GDM1 (cell line): ENCODE measurements around the gene ACACB.

Experiments used
- DNase-seq: peaks from one replicate; lab custom pipeline; 2025; lab: John Stamatoyannopoulos, UW

Gene ACACB

GRCh38 chr12:109302358-109302757, 186.0 kb downstream of the ACACB start:
- no peak for DNase-seq

DNA sequence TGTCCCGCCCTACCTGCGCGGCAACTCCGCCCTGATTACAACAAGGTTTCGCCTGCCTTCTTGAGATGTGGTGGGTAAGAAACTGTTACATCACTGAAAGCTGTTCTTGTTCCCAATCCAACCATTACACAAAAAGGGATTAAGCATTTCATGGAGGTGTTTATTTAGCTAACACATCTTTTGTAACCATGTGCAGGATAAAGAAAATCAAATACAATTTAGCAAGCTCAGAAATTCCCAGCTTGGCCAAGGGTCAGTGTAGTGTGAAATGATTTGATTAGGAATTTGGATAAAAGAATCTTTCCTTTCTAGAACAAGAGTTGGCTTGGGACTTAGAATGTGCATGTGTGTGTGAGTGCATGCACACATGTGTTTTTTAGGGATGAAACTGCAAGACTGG, 186.4 kb downstream of the ACACB start:
- no peak for DNase-seq

- no peak for DNase-seq
These were observed 188.1 kb downstream of the ACACB start for GRCh38 chr12:109304485-109304884.

GRCh38 chr12:109305547-109305946, 189.2 kb downstream of the ACACB start:
- DNase-seq: no peak

- DNase-seq: no peak
These were observed 190.7 kb downstream of the ACACB start for GRCh38 chr12:109307051-109307450.

DNA sequence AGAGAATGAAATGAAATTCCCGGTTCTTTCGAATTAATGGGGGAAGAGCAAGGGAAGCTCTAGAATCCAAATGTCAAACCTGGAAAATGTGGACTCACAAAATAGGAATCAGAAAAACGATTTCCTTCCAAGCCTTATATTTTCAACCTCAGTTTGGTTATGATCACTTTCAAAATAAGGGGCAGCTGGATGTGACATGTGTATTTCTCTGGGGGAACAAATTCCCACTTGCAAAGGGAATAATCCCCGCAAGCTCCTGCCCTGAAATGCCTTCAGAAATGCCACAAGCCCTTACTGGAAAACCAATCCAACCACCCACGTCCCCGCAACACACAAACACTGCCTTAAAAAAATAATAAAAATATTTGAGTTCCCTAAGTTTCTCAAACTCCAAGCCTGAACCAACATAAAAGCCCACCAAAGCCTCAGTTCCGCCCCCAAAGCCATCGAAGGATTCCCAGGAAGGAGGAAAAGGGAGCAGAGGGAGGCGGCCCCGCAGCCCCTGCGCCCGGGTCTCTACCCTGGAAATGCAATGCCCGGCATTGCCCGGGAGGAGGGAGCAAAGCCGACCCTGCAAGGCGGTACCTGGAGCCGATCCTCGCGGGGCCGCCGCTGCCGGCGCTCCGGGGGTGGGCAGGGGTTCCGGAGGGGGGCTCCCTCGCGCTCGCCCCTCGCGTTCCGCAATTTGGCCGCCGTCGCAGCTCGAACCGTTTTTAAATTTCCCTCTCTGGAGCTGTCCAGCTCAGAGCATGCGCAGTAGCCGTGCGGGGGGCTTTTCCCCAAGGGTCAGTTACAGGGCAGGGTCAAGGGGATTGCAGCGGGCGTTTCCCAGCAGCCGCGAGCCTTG, 192.4 kb downstream of the ACACB start, which contains the start of gene FOXN4:
Gene FOXN4 (minus strand): TSS at position 751 of the 847 bp plus-strand sequence. CDS start 963 bp downstream, outside the sequence.
- DNase-seq: no peak

DNA sequence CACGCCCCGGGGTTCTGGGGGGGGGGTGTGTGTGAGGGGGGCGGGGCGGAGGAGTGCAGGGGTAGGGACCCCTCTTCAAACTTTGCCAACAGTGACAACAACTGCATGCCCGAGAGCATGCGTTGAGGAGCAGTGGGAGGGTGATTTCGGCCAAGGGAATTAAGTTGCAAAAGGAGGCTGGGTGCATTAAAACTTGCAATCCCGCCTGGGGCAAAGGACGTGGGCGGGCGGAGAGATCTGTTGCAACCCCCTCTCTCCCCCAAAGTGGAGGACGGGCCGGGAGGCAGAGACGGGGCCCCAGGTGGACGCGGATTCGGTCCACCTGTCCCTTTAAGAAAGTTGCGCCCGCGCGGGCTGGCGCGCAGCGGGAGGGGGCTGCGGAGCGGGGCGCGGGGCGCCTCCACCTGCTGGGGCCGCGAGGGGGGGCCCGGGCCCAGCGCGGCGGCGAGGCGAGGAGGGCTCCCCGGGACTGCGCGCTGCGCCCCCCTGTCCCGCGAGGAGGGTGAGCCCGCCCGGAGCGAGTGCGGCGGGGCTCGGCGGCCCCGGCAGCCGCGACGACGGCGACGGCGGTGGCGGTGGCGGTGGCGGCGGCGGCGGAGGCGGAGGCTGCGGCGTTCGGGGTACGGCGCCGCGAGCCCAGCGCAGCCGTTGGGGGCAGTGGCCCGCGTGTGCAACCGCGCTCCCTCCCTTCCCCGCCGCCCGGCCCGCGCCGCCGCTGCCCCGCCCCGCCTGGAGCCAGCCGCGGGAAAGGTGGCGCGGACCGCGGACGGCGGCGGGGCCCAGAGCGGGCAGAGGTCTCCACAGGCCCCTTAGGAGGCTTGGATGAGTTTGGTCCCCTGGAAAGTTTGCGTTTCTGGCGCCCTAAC, 193.2 kb downstream of the ACACB start:
- DNase-seq: no peak

DNA sequence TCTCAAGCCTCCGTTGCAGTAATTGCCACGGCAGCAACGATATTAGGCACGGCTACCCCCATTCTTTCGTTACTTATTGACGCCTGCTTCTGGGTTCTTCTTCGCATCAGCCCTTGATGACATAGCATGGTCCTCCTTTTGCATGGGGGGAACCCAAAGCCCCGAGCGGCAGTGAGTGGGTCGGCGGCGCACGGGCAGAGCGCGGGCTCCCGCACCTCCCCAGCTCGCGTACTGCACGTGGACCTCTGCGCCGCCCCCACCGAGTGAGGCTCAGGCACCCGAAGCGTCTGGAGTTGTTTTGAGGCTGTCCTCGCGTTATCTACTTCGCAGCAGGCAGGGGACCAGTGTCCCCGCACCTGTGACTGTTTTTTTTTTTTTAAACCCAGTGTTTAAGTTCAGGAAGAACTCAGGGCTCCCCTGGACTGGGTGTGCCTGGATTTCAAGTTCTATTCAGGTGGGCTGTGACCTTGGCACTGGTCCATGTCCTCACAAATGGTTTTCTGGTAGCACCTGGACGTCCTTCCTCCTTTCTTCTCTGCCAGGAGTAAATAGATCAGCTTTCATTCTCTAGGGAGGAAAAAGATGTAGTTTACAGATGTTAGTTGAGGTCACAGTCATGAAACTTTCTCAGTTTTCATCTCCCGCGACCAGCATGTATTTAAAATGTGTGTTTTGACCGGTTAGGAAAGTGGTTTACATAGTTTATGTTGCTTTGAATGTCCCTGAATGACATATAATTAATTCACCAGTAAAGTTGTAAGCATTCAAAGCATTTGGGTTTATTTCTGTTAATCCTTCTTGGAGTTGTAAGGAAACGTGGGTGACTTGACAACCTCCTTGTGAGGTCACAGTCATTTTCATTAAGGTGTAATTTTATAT, 194.1 kb downstream of the ACACB start:
- DNase-seq: no peak
